LNCAP (cell line): ENCODE data around the gene SVBP.

Source experiments
- CTCF ChIP-seq: fragments of 450-650 bp; IDR thresholded peaks from 2 replicates; pipeline ENCODE4 v1.5.1; 2017; ENCODE audit warnings: mild to moderate bottlenecking

The SVBP gene

GRCh38 chr1:42851420-42851819 lies 34.2 kb upstream of the SVBP start:
- no peak for TF ChIP-seq CTCF

DNA sequence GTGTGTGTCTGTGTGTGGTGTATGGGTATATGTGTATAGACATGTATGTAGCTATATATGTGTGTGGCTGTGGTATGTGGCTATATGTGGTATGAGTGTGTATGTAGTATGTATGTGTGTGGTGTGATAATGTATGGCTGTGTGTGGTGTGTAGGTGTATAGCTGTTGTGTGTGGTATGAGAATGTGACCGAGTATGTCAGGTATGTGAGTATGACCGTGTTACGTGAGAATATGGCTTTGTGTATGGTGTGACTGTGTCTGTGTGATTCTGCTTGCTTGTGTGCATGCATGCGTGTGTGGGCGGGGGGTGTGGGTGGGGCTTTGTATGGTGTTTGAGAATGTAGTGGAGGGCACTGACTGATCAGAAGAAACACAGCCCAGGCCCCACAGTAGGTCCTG lies 32.7 kb upstream of the SVBP start:
- no peak for TF ChIP-seq CTCF

DNA sequence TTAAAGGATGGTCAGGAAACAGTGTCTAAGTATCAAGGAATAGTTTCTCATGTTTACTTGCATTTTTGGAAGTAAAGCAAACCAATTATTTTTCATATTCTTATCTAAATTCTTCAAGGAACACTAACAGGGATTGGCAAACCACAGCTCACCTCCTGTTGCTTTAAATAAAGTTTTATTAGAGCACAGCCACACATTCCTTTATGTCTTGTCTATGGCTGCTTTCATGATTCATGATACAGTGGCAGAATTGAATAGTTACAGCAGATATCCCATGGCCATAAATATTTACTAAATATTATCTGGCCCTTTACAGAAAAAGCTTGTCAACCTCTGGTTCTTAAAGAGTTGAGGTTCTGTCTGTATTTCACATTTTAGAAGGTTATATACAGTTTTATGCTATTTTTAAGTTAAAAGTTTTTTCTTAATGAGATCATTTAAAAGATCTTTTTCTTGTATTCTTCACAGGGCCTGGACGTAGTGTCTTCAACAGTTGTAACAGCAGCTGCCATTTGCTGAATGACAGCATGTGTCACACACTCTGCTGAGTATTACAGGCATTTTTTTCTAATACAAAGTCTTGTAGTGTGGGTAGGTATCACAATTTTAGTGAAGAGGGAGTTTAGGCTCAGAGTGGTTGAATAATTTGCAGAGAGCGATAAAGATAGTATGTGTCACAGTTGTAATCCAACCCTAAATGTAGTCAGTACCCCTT lies 31.8 kb upstream of the SVBP start:
- no peak for TF ChIP-seq CTCF

DNA sequence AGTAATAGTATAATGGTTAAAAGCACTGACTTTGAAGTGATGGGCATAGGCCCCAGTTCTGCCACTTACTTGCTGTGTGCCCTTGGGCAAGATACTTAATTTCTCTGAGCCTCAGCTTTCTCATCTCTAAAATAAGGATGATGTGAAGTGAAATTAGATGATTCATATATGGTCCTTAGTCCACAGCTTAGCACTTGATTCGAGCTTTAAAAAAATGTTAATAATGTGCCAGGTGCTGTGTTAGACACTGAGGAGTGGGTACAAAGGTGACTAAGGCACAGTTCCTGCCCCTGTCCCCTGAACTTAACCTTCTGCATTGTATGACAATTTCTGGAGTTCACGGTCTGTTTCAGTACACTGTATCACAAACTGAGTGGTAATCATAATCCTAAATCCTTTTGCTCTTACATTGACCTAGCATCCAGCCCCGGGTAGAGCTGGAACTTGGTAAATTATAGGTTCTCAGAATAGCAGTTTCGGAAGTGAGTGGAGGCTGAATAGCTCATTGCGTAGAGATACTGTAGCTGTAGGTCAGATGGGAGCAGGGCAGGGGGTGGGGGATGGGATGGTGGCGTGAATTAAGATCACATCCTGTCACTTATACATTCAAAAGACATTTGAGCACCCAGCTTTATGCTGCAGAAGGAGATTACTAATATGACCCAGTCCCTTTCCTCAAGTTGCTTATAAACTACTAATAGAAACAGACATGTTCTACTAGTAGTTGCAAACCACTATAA lies 30.7 kb upstream of the SVBP start:
- TF ChIP-seq CTCF, result no peak

DNA sequence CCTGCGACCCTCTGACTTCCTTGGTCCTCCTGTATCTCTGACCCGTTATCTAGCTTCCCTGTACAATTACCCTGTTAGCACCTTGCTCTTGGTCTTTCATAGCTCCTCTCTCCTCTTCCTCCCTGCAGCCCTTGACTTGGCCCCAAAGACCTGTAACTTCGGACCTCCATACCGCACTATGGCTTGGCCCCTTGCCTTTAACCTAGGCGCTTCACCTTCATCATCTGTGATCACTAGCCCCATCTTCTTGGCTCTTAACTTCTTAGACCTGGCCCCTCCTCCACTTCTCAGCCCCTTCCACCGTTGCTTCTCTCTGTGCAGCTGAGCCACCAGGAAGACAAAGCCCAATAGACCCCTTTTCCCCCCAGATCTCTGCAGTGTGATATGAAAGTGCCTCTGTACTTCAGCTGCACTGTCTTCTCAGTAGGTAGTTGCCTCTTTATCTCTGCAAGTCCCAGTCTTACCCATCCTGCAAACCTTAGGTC lies 30.0 kb upstream of the SVBP start:
- TF ChIP-seq CTCF, result no peak

DNA sequence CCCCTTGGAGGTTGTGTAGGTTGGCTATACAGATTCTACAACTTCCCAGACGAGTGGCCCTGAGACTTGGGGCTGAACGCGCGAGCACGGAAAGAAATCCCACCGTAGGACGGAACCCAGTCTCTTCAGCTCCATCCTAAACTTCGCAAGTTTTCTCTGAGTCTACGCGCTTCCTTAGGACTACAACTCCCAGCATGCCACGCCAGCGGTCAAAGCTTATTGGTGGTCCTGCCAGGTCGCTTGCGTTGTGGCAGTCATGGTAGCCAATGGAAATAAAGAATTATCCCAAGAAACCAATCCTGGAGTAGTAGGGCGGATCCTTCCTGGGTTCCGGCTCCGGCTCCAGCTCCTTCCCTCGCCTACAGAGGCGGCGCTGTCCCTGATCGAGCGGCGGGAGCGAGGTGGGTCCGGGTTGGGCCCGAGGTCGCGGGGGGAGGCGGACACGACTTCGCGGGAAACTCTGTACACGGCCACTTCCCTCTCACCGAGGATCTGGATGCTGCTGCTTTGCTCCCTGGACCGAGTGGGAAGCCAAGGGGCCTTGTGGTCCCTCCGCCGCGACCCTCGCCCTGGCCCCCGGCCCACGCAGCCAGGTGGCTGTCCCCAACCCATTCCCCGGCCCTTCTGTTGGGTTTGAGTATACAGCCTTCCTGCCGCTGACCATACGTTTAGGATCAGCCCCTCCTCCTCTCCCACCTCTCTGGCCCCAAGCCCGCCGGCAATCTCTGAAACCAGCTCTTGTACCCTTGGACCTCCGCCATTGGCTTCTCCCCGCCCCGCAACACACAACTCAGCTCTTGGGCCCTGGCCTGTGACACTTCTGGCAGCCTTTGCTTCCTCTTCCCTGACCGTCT lies 29.3 kb upstream of the SVBP start, which contains the start of gene ZNF691:
ZNF691 (plus strand) TSS at position 357 of the 854 bp plus-strand sequence. CDS start 3,046 bp downstream, outside the sequence.
- peak; percentile 47 for TF ChIP-seq CTCF

DNA sequence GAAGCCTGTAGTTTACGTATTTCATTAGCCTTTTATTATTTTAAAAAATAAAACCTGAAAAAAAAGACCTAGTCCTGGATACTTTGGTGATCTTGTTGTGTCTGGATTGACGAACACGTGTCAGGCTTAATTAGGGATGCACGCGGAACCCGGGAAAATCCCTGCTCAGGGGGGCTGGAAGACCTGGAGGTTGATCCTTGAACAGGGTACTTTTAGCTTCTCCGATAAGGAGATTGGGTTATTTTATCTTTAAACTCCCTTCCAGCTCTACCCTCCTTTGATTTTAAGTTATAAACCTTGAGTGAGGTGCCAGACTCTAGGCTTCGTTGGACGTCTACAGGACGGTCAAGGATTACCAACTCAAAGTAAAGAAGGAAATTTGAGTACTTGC lies 28.7 kb upstream of the SVBP start:
- no peak for TF ChIP-seq CTCF
